GM10248 (cell line): Measurements from ENCODE around the gene GPR68.

ENCODE experiments used
- CTCF ChIA-PET: fragments of 300-600 bp; sonication (Branson Sonifier 250); formaldehyde crosslinking; extraction: SDS; loops from one replicate; lab custom pipeline; 2021; ENCODE audit warnings: antibody characterized with exemption; lab: Yijun Ruan, JAX
- POLR2A ChIA-PET: fragments of 350-650 bp; sonication (Branson Sonifier 250); formaldehyde crosslinking; extraction: SDS; loops from one replicate; lab custom pipeline; 2020; ENCODE audit warnings: antibody characterized with exemption; lab: Yijun Ruan, JAX
- DNase-seq: peaks from one replicate; pipeline ENCODE4 v3.0.0; 2012; ENCODE audit errors: extremely low spot score
- CTCF ChIP-seq: IDR thresholded peaks from 2 replicates; pipeline ENCODE4 v1.5.1; 2012; ENCODE audit warnings: mild to moderate bottlenecking, low read depth; ENCODE audit errors: extremely low read depth, missing control alignments, control extremely low read depth

The GPR68 gene

GRCh38 chr14:91274796-91275195, 30.3 kb upstream of the GPR68 start:
- CTCF ChIA-PET: interaction anchor here (0.6 to 8.0 kb wide), 4 partner anchors 13 to 145 kb away, joined by 3 to 59 read pairs (median 14); no protein-coding TSS in a partner anchor
- no peak for DNase-seq
- POLR2A ChIA-PET: no interaction called here
- no peak for TF ChIP-seq CTCF

- ChIA-PET CTCF (interaction anchor here (1.0 kb wide), 1 partner anchor 16 kb away, joined by 3 read pairs; no protein-coding TSS in a partner anchor), POLR2A (no interaction called here)
- TF ChIP-seq CTCF: no peak
- DNase-seq: no peak
These were observed 29.4 kb upstream of the GPR68 start for GRCh38 chr14:91273885-91274273.

GRCh38 chr14:91273273-91273884, 28.9 kb upstream of the GPR68 start:
- POLR2A ChIA-PET: no interaction called here
- CTCF ChIA-PET: interaction anchor here (1.0 to 2.3 kb wide), 3 partner anchors 12 to 98 kb away, joined by 3 to 7 read pairs (median 5); no protein-coding TSS in a partner anchor
- TF ChIP-seq CTCF: no peak
- DNase-seq: no peak

- DNase-seq: no peak
- ChIA-PET POLR2A (no interaction called here), CTCF (interaction anchor here (1.0 to 2.3 kb wide), 4 partner anchors 13 to 97 kb away, joined by 3 to 7 read pairs (median 5); no protein-coding TSS in a partner anchor)
- no peak for TF ChIP-seq CTCF
These were observed 28.1 kb upstream of the GPR68 start for GRCh38 chr14:91272341-91273272.

GRCh38 chr14:91271639-91272038, 27.1 kb upstream of the GPR68 start:
- ChIA-PET POLR2A (no interaction called here), CTCF (interaction anchor here (1.7 to 2.3 kb wide), 3 partner anchors 14 to 96 kb away, joined by 5 to 7 read pairs (median 5); no protein-coding TSS in a partner anchor)
- no peak for TF ChIP-seq CTCF
- DNase-seq: no peak

- CTCF ChIA-PET: interaction anchor here (1.8 kb wide), 1 partner anchor 93 kb away, joined by 5 read pairs; no protein-coding TSS in a partner anchor
- POLR2A ChIA-PET: no interaction called here
- TF ChIP-seq CTCF: no peak
- DNase-seq: no peak
These were observed 26.1 kb upstream of the GPR68 start for GRCh38 chr14:91270619-91271018.
